ENCODE measurements around the gene MAP4K4. TPM values are rescaled to one million over a fixed set of nuclear protein-coding genes. Genes with fewer than 3 reads are reported as not detected.

MAP4K4 gene
- total RNA-seq, 2 experiments from 2014 or later, result 92.8 to 94.0 TPM

- Histone ChIP-seq H3K27ac (ENCODE audit: low read depth in 1 of 2, low read length in 2 of 2) (peak overlapping the region; percentile 36 to 49), H3K27me3 (ENCODE audit: control insufficient read depth in 1 of 2, insufficient read depth in 2 of 2, low read length in 2 of 2) (no peaks in the 10 kb centered on the region), H3K4me1 (ENCODE audit: insufficient read depth, low read length) (peaks cover 70% of the 10 kb centered on the region), H3K36me3 (ENCODE audit: insufficient read depth, low read length) (no peaks in the 10 kb centered on the region), H3K9me3 (ENCODE audit: control insufficient read depth in 1 of 2, insufficient read depth in 1 of 2, low read length in 2 of 2) (no peaks in the 10 kb centered on the region), H3K4me3 (ENCODE audit: low read length) (no peak overlapping the region)
- ATAC-seq (ENCODE audit: poor library complexity), result no peak
- intact Hi-C loops (cut with DNase I, micrococcal nuclease), result loop anchor here in 1 of 2 experiments (5.0 kb wide), 1 partner anchor 47 kb away; no protein-coding TSS in a partner anchor
- ChIA-PET POLR2A (interaction anchor here (1.0 to 3.9 kb wide), 6 partner anchors 14 to 398 kb away, joined by 3 to 64 read pairs (median 6); no protein-coding TSS in a partner anchor), CTCF (interaction anchor here (1.3 kb wide), 2 partner anchors 12 to 21 kb away, joined by 3 read pairs; no protein-coding TSS in a partner anchor)
- H3K9me3 Mint-ChIP-seq, result no peaks in the 10 kb centered on the region
- peaks cover 72% of the 10 kb centered on the region for H3K4me1 Mint-ChIP-seq (ENCODE audit: low read depth)
- H3K27ac Mint-ChIP-seq, result no peak overlapping the region
- DNase-seq, result no peak
- H3K4me3 Mint-ChIP-seq, result peak overlapping the region; percentile 57
- H3K36me3 Mint-ChIP-seq (ENCODE audit: low read depth), result peaks cover 9% of the 10 kb centered on the region
- TF ChIP-seq CTCF (IDR thresholded peaks at IDR 0.05), result no peak
- no peaks in the 10 kb centered on the region for H3K27me3 Mint-ChIP-seq
These were observed 7.5 kb downstream of the MAP4K4 start for GRCh38 chr2:101704816-101705578.

DNA sequence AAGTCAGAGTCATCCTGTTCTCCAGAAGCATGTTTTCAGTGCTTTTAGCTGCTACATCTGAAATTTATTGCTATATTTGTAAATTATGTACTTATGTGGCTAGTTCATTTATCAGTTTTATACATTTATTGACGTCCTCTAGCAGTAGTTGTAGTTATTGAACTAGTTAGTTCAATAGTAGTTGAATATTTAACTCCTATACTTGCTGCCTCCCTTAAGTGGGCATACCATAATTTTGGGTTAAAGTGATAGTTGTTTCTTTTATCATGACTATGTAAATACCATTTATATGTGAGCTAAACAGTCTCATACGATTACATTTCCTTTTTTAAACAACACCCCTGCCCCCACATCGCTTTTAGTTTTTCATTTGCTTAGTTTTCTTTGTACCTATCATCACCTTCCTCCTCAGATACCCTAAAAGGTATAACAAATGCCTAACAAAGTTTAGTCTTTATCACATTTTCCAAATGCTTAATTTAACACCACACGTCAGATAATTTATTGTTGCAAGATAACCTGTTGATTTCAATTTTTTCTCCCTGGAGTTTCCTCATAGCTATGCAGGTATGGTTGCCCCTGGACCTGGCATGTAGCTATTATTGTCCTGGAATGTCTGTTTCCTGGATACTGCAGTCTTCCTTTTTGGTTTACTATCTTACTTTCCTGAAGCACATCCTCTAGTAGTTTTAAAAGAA, 8.8 kb downstream of the MAP4K4 start:
- Histone ChIP-seq H3K36me3 (ENCODE audit: insufficient read depth, low read length) (no peaks in the 10 kb centered on the region), H3K27ac (ENCODE audit: low read depth in 1 of 2, low read length in 2 of 2) (peak overlapping the region; percentile 22 to 38), H3K9me3 (ENCODE audit: control insufficient read depth in 1 of 2, insufficient read depth in 1 of 2, low read length in 2 of 2) (no peaks in the 10 kb centered on the region), H3K4me3 (ENCODE audit: low read length) (no peak overlapping the region), H3K27me3 (ENCODE audit: control insufficient read depth in 1 of 2, insufficient read depth in 2 of 2, low read length in 2 of 2) (no peaks in the 10 kb centered on the region), H3K4me1 (ENCODE audit: insufficient read depth, low read length) (peaks cover 75% of the 10 kb centered on the region)
- DNase-seq (no peak), ATAC-seq (ENCODE audit: poor library complexity) (no peak)
- ChIA-PET CTCF (interaction anchor here (0.6 to 1.3 kb wide), 4 partner anchors 11 to 100 kb away, joined by 3 read pairs; no protein-coding TSS in a partner anchor), POLR2A (interaction anchor here (0.5 to 3.9 kb wide), 5 partner anchors 9 to 397 kb away, joined by 3 to 64 read pairs (median 4); partner anchors contain the start of gene MAP4K4)
- H3K4me3 Mint-ChIP-seq, result peak overlapping the region; percentile 67
- H3K36me3 Mint-ChIP-seq (ENCODE audit: low read depth), result peaks cover 5% of the 10 kb centered on the region
- TF ChIP-seq CTCF (IDR thresholded peaks at IDR 0.05), result no peak
- no peak overlapping the region for H3K27ac Mint-ChIP-seq
- H3K9me3 Mint-ChIP-seq, result no peaks in the 10 kb centered on the region
- H3K27me3 Mint-ChIP-seq, result no peaks in the 10 kb centered on the region
- intact Hi-C loops (cut with DNase I, micrococcal nuclease), result no loop called here
- peaks cover 85% of the 10 kb centered on the region for H3K4me1 Mint-ChIP-seq (ENCODE audit: low read depth)

DNA sequence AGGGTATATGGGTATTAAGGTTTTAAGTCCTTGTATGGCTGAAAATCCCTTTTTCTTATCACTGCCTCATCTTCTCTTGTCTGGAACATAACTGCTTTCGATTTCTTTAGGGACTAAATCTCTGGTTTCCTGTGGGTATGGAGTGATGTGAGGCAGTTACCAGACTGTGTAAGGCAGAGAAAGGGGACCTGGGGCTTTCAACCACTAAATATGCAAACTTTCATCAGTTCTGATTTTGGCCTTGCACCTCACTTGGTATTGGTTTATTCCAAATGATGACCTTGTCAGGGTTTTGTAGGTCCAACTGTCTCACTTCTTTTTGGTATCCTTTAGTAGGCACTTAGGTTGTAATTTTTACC, 9.3 kb downstream of the MAP4K4 start:
- DNase-seq (peak in 4 of 14 experiments; percentile 30 to 80 (median 76)), ATAC-seq (ENCODE audit: poor library complexity) (peak; percentile 62)
- intact Hi-C loops (cut with DNase I, micrococcal nuclease), result no loop called here
- Histone ChIP-seq H3K9me3 (ENCODE audit: control insufficient read depth in 1 of 2, insufficient read depth in 1 of 2, low read length in 2 of 2) (no peaks in the 10 kb centered on the region), H3K27ac (ENCODE audit: low read depth in 1 of 2, low read length in 2 of 2) (peak overlapping the region; percentile 32 to 40), H3K27me3 (ENCODE audit: control insufficient read depth in 1 of 2, insufficient read depth in 2 of 2, low read length in 2 of 2) (no peaks in the 10 kb centered on the region), H3K36me3 (ENCODE audit: insufficient read depth, low read length) (no peaks in the 10 kb centered on the region), H3K4me3 (ENCODE audit: low read length) (no peak overlapping the region), H3K4me1 (ENCODE audit: insufficient read depth, low read length) (peaks cover 76% of the 10 kb centered on the region)
- Mint-ChIP-seq H3K36me3 (ENCODE audit: low read depth) (peaks cover 3% of the 10 kb centered on the region), H3K27ac (no peak overlapping the region), H3K27me3 (no peaks in the 10 kb centered on the region), H3K9me3 (no peaks in the 10 kb centered on the region), H3K4me1 (ENCODE audit: low read depth) (peaks cover 90% of the 10 kb centered on the region), H3K4me3 (peak overlapping the region; percentile 67)
- CTCF ChIA-PET, result interaction anchor here (1.0 kb wide), 1 partner anchor 19 kb away, joined by 3 read pairs; no protein-coding TSS in a partner anchor
- no peak for TF ChIP-seq CTCF (IDR thresholded peaks at IDR 0.05)
- POLR2A ChIA-PET, result interaction anchor here (0.6 to 3.9 kb wide), 5 partner anchors 10 to 398 kb away, joined by 3 to 64 read pairs (median 4); partner anchors contain the start of gene MAP4K4

Data from CD4-positive, alpha-beta T cell (primary cell).